Heart left ventricle (tissue), 13 donors: ENCODE measurements around the gene SPIN2B.
"Not testable (repeated sequence)": the region's sequence is repeated elsewhere in the genome, so short reads cannot be mapped to it uniquely, and the experiment has no call there.

Source experiments
- CTCF ChIP-seq, 12 donors: fragments of 200-600 bp; sonication (generic) in 4 of 12; IDR thresholded peaks; one replicate each; pipeline versions ENCODE4 v1.5.0 to v1.8.0; 2018 to 2022; ENCODE audit warnings: antibody characterized with exemption in 12 of 12, mild to moderate bottlenecking in 5 of 12
- POLR2A ChIP-seq, 2 donors: fragments of 450-650 bp; IDR thresholded peaks; one replicate each; pipeline ENCODE4 v1.6.1; 2017; ENCODE audit warnings: antibody characterized with exemption in 2 of 2, mild to moderate bottlenecking in 2 of 2, moderate library complexity in 2 of 2
- donor health status: ischemic (EF 13 %, LVEDD 7.1; RV severe dilation, severe dysfunction).
- donor health status: DM: no; HTN: yes; CAD: no.
- donor health status: DM: no; HTN: no; CAD: no.
- donor health status: ischemic (EF 25% LVEDD 6.9; RV normal size, moderate dysfunction).
- donor health status: ischemic (EF 25% LVEDD 5.7; RV mildly dilated, moderate dysfunction).
- donor health status: ischemic (EF 35%, LVEDD 5.7; RV mildly dilated, moderate dysfunction).
- donor health status: nonischemic (EF 11% LVEDD 7.7; RV severe dilation, severe dysfunction).
- donor health status: DM: yes; HTN: yes; CAD: no.
- donor health status: PGD.
- donor health status: ischemic (EF 29% LVEDD 5.4; RV normal size, mild dysfunction).
- donor health status: nonischemic (EF 23%, LVEDD 6.1; RV moderate dilation, normal function).

- not testable (repeated sequence) for TF ChIP-seq CTCF, POLR2A (IDR thresholded peaks at IDR 0.05)
These were observed 3.8 kb downstream of the SPIN2B start for GRCh38 chrX:57117566-57117965.
